Upper lobe of right lung (tissue), 1 donor: Measurements from ENCODE around the gene MYO1E. TPM values are rescaled to one million over a fixed set of nuclear protein-coding genes. Genes with fewer than 3 reads are reported as not detected.

Experiments
- ATAC-seq: fragments of 200-7000 bp; cut with Tn5 transposase; one replicate; pipeline ENCODE4 v1.9.1; 2020; ENCODE audit warnings: mild to moderate bottlenecking, moderate library complexity
- DNase-seq: peaks from one replicate; pipeline ENCODE4 v3.0.0-alpha.2; 2020
- H3K27ac ChIP-seq: fragments of 200-600 bp; one replicate; pipeline ENCODE4 v1.8.0; 2022
- H3K27me3 ChIP-seq: fragments of 200-600 bp; one replicate; pipeline ENCODE4 v1.8.0; 2022; ENCODE audit warnings: mild to moderate bottlenecking
- H3K36me3 ChIP-seq: fragments of 200-600 bp; one replicate; pipeline ENCODE4 v1.8.0; 2022
- H3K4me1 ChIP-seq: fragments of 200-600 bp; one replicate; pipeline ENCODE4 v1.8.0; 2022
- H3K4me3 ChIP-seq: fragments of 200-600 bp; one replicate; pipeline ENCODE4 v1.8.0; 2022; ENCODE audit warnings: mild to moderate bottlenecking
- H3K9me3 ChIP-seq: fragments of 200-600 bp; one replicate; pipeline ENCODE4 v1.8.0; 2022
- CTCF ChIP-seq: fragments of 200-600 bp; IDR thresholded peaks from one replicate; pipeline ENCODE4 v1.8.0; 2022; ENCODE audit warnings: antibody characterized with exemption
- intact Hi-C: fragments of 100-400 bp; cut with DNase I; formaldehyde crosslinking; loops from one replicate; pipeline ENCODE4 v1.11.0; 2022
- total RNA-seq: library from RNA; stranded (reverse); fragmentation: NEBNext Ultra II Directional; extraction: Animal tissue kit (Norgen Biotek cat#: 25700); gene quantifications from one replicate; pipeline ENCODE4 v1.2.1, GENCODE V29; 2021
- donor health status: DM: no; HTN: yes; CAD: no; lungs with severe emphysema.

MYO1E gene
- total RNA-seq, 1 donor from 2014 or later, result 98.4 TPM

GRCh38 chr15:59313641-59314332, 58.9 kb downstream of the MYO1E start:
- H3K9me3 ChIP-seq, result no peaks in the 10 kb centered on the region
- DNase-seq, result peak; percentile 91
- no peak overlapping the region for H3K4me3 ChIP-seq
- H3K36me3 ChIP-seq, result no peaks in the 10 kb centered on the region
- no peak for TF ChIP-seq CTCF
- ATAC-seq, result peak; percentile 88
- H3K27me3 ChIP-seq, result no peaks in the 10 kb centered on the region
- intact Hi-C loops, result no loop called here
- peaks cover 30% of the 10 kb centered on the region for H3K4me1 ChIP-seq
- no peak overlapping the region for H3K27ac ChIP-seq

GRCh38 chr15:59312205-59312604, 60.5 kb downstream of the MYO1E start:
- DNase-seq (no peak), ATAC-seq (no peak)
- no peaks in the 10 kb centered on the region for H3K9me3 ChIP-seq
- no peak overlapping the region for H3K4me3 ChIP-seq
- H3K4me1 ChIP-seq, result peaks cover 30% of the 10 kb centered on the region
- H3K36me3 ChIP-seq, result no peaks in the 10 kb centered on the region
- H3K27me3 ChIP-seq, result no peaks in the 10 kb centered on the region
- intact Hi-C loops, result no loop called here
- H3K27ac ChIP-seq, result no peak overlapping the region
- no peak for TF ChIP-seq CTCF

GRCh38 chr15:59311195-59311594, 61.5 kb downstream of the MYO1E start:
- no peak for ATAC-seq
- TF ChIP-seq CTCF, result no peak
- no peaks in the 10 kb centered on the region for H3K36me3 ChIP-seq
- no peaks in the 10 kb centered on the region for H3K9me3 ChIP-seq
- H3K4me1 ChIP-seq, result peaks cover 30% of the 10 kb centered on the region
- H3K27me3 ChIP-seq, result no peaks in the 10 kb centered on the region
- no peak overlapping the region for H3K27ac ChIP-seq
- DNase-seq, result no peak
- H3K4me3 ChIP-seq, result no peak overlapping the region
- intact Hi-C loops, result no loop called here

- intact Hi-C loops, result no loop called here
- H3K27ac ChIP-seq, result no peak overlapping the region
Observed at GRCh38 chr15:59309405-59309804, 63.3 kb downstream of the MYO1E start.

GRCh38 chr15:59307165-59307537, 65.5 kb downstream of the MYO1E start:
- no peak for ATAC-seq
- no peak for TF ChIP-seq CTCF
- intact Hi-C loops, result no loop called here
- Histone ChIP-seq H3K9me3 (no peaks in the 10 kb centered on the region), H3K4me1 (peaks cover 13% of the 10 kb centered on the region), H3K27me3 (no peaks in the 10 kb centered on the region), H3K4me3 (no peak overlapping the region), H3K27ac (no peak overlapping the region), H3K36me3 (no peaks in the 10 kb centered on the region)
- no peak for DNase-seq

More at GRCh38 chr15:59309405-59309804, 63.3 kb downstream of the MYO1E start:
- Histone ChIP-seq H3K27me3 (no peaks in the 10 kb centered on the region), H3K4me3 (no peak overlapping the region), H3K9me3 (no peaks in the 10 kb centered on the region), H3K36me3 (no peaks in the 10 kb centered on the region), H3K4me1 (peaks cover 29% of the 10 kb centered on the region)
- DNase-seq, result no peak
- TF ChIP-seq CTCF, result no peak
- ATAC-seq, result no peak
